Small intestine (tissue), 7 donors: ENCODE results near the gene ANKRD31. TPM values are rescaled to one million over a fixed set of nuclear protein-coding genes. Genes with fewer than 3 reads are reported as not detected.

ENCODE experiments used
- DNase-seq, 2 donors: peaks; one replicate each; pipeline versions ENCODE4 v3.0.0 to v3.0.0-alpha.2; 2013
- FAIRE-seq: peaks from 2 replicates; lab custom pipeline; 2012; peaks lifted over from hg19 to GRCh38; lab: Jason Lieb, UNC
- H3K27ac ChIP-seq, 3 donors: one replicate each; pipeline ENCODE4 v1.5.1; 2013; ENCODE audit warnings: low read length in 2 of 3, mild to moderate bottlenecking in 2 of 3, control low read depth in 1 of 3, inconsistent platforms in 1 of 3, low read depth in 1 of 3, moderate library complexity in 1 of 3
- H3K27me3 ChIP-seq, 3 donors: one replicate each; pipeline ENCODE4 v1.6.1; 2013; ENCODE audit warnings: low read length in 3 of 3, inconsistent platforms in 1 of 3; ENCODE audit not compliant: control insufficient read depth in 3 of 3, insufficient read depth in 3 of 3
- H3K36me3 ChIP-seq, 3 donors: one replicate each; pipeline ENCODE4 v1.6.1; 2013; ENCODE audit warnings: low read length in 3 of 3, inconsistent platforms in 1 of 3, low read depth in 1 of 3, mild to moderate bottlenecking in 1 of 3, moderate library complexity in 1 of 3; ENCODE audit not compliant: control insufficient read depth in 3 of 3, insufficient read depth in 2 of 3
- H3K4me1 ChIP-seq, 3 donors: one replicate each; pipeline ENCODE4 v1.6.1; 2013; ENCODE audit warnings: low read length in 2 of 3, inconsistent platforms in 1 of 3, low read depth in 1 of 3, mild to moderate bottlenecking in 1 of 3, moderate library complexity in 1 of 3; ENCODE audit not compliant: control insufficient read depth in 3 of 3, insufficient read depth in 2 of 3
- H3K4me3 ChIP-seq, 3 donors: one replicate each; pipeline ENCODE4 v1.5.1; 2013; ENCODE audit warnings: low read length in 3 of 3, control low read depth in 1 of 3, inconsistent platforms in 1 of 3, low read depth in 1 of 3, mild to moderate bottlenecking in 1 of 3, moderate library complexity in 1 of 3
- H3K9me3 ChIP-seq, 2 donors: one replicate each; pipeline ENCODE4 v1.6.1; 2013; ENCODE audit warnings: low read depth in 1 of 2, low read length in 1 of 2; ENCODE audit not compliant: control insufficient read depth in 2 of 2, insufficient read depth in 1 of 2
- WGBS, 3 donors: extraction: QIAGEN DNeasy Blood & Tissue Kit; methylation state at CpG; one replicate each; pipeline ENCODE4 v1.1.7; 2013; 5-methylcytosine and 5-hydroxymethylcytosine counted together
- polyA plus RNA-seq, 4 donors: library from polyadenylated mRNA; stranded (reverse) in 3 of 4; unstranded in 1 of 4; fragments of 200-250 nt in 3 of 4; fragments of 120-200 nt in 1 of 4; gene quantifications; one replicate each; pipeline versions ENCODE4 v1.2.1 to v1.2.3, GENCODE V29; 2013
- donor health status: healthy with polysubstance abuse.
- donor health status: control.
- donor health status: control.
- donor health status: Bipolar disorder and iron deficiency.
- donor health status: healthy.

Gene ANKRD31
- polyA plus RNA-seq, 4 donors = 0.06 to 0.27 (median 0.22) TPM; not detected in 1

DNA sequence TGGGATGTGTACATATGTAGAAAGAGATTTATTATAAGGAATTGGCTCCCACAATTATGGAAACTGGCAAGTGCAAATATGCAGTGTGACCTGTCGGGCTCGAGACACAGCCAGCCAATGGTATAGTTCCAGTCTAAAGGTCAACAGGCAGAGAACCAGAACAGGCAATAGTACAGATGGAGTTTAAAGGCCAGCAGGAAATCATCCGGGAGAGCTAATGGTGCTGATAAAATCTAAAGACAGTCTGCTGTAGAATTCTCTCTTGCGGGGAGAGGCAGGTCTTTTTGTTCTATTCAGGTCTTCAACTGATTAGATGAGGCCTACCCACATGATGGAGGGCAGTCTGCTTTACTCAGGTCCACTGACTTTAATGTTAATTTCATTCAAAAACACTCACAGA, 21.8 kb downstream of the ANKRD31 start:
- H3K4me3 ChIP-seq = no peak overlapping the region
- WGBS, 3 donors = 20 to 52% (median 47%) methylated on average over 4 of the region's 4 CpGs
- peak overlapping the region in 2 of 3 donors; percentile 41 to 73 for H3K27ac ChIP-seq
- H3K9me3 ChIP-seq = no peaks in the 10 kb centered on the region
- peaks cover 0 to 8% (median 3%) of the 10 kb centered on the region in 3 donors for H3K4me1 ChIP-seq
- peak; percentile 77 to 95 for DNase-seq
- H3K36me3 ChIP-seq = no peaks in the 10 kb centered on the region
- H3K27me3 ChIP-seq = no peaks in the 10 kb centered on the region
- no peak for FAIRE-seq

- no peaks in the 10 kb centered on the region for H3K9me3 ChIP-seq
- no peak overlapping the region for H3K4me3 ChIP-seq
- H3K27me3 ChIP-seq = no peaks in the 10 kb centered on the region
- H3K4me1 ChIP-seq = peaks cover 0 to 8% (median 3%) of the 10 kb centered on the region in 3 donors
- FAIRE-seq (no peak), DNase-seq (no peak)
- H3K36me3 ChIP-seq = no peaks in the 10 kb centered on the region
- 68 to 75% (median 71%) methylated on average over 2 of the region's 2 CpGs for WGBS, 3 donors
- H3K27ac ChIP-seq = peak overlapping the region in 2 of 3 donors; percentile 41 to 73
Measured at GRCh38 chr5:75214409-75214808, 22.3 kb downstream of the ANKRD31 start.

DNA sequence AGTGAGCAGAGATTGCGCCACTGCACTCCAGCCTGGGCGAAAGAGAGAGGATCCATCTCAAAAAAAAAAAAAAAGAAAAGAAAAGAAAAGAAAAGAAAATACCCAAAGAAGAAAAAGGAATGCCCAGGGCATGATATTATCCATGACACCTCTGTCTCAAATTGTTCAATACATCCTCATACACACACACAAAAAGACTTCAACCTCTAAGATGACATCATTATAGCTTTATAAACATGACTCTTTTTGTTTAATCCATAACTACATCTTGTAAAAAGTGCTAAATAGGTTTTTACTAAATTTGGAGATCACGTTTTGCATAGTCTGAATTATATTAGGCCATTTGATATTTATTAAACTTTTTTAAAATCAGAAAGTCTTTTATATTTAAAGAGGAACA, 33.1 kb downstream of the ANKRD31 start:
- no peaks in the 10 kb centered on the region for H3K36me3 ChIP-seq
- no peaks in the 10 kb centered on the region for H3K27me3 ChIP-seq
- DNase-seq (no peak), FAIRE-seq (no peak)
- H3K4me1 ChIP-seq = peaks cover 2 to 14% (median 4%) of the 10 kb centered on the region in 3 donors
- H3K9me3 ChIP-seq = no peaks in the 10 kb centered on the region
- H3K27ac ChIP-seq = no peak overlapping the region
- 73 to 95% (median 94%) methylated on average over 3 of the region's 3 CpGs for WGBS, 3 donors
- no peak overlapping the region for H3K4me3 ChIP-seq

GRCh38 chr5:75202935-75203334, 33.7 kb downstream of the ANKRD31 start:
- Histone ChIP-seq H3K9me3 (no peaks in the 10 kb centered on the region), H3K36me3 (no peaks in the 10 kb centered on the region), H3K27ac (no peak overlapping the region), H3K4me1 (peaks cover 3 to 15% (median 4%) of the 10 kb centered on the region in 3 donors), H3K27me3 (no peaks in the 10 kb centered on the region), H3K4me3 (no peak overlapping the region)
- DNase-seq = peak; percentile 7 to 66
- FAIRE-seq = no peak
- 10 to 53% (median 27%) methylated on average over 1 of the region's 1 CpG for WGBS, 3 donors

DNA sequence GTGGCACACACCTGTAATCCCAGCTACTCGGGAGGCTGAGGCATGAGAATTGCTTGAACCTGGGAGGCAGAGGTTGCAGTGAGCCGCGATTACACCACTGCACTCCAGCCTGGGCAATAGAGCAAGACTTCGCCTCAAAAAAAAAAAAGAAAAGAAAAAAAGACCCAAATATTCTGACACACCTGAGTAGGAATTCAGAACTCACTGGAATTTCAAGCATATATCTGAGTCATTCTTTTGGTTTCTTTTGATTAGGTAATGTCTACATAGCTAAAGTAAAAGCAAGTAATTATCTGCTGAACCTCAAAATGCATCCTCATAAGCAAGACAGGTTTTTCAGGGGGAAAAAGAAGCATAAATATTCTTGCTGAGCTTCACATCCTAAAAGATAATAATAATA, 35.9 kb downstream of the ANKRD31 start:
- Histone ChIP-seq H3K4me3 (no peak overlapping the region), H3K27me3 (no peaks in the 10 kb centered on the region), H3K4me1 (peaks cover 3 to 15% (median 4%) of the 10 kb centered on the region in 3 donors), H3K27ac (no peak overlapping the region), H3K9me3 (no peaks in the 10 kb centered on the region), H3K36me3 (no peaks in the 10 kb centered on the region)
- WGBS, 3 donors = 94 to 98% (median 95%) methylated on average over 4 of the region's 4 CpGs
- no peak for FAIRE-seq
- no peak for DNase-seq

DNA sequence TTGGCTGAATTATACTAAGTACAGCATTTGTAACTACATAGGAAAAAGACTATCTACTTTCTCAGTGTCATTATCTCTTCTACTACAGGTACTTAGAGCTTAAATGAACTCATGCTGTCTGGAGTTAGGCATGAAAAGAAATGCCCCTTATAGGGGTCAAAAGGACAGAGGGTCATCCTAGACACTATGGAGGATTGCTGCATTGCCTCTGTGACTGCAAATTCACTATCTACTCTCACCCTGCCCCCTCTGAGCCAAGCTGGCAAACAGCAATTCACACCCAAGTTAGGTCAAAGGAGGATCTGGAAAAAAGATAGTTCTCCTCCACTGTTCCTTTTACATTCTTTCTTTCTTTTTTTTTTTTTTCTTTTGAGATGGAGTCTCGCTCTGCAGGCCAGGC, 36.7 kb downstream of the ANKRD31 start:
- no peak overlapping the region for H3K4me3 ChIP-seq
- peaks cover 3 to 15% (median 4%) of the 10 kb centered on the region in 3 donors for H3K4me1 ChIP-seq
- no peaks in the 10 kb centered on the region for H3K27me3 ChIP-seq
- no peak overlapping the region for H3K27ac ChIP-seq
- H3K9me3 ChIP-seq = no peaks in the 10 kb centered on the region
- H3K36me3 ChIP-seq = no peaks in the 10 kb centered on the region
- DNase-seq = peak; percentile 25 to 42
- WGBS, 3 donors = 83 to 100% (median 84%) methylated on average over 1 of the region's 1 CpG
- FAIRE-seq = no peak

- Histone ChIP-seq H3K27ac (peak overlapping the region in 1 of 3 donors; percentile 41), H3K36me3 (no peaks in the 10 kb centered on the region), H3K9me3 (no peaks in the 10 kb centered on the region), H3K27me3 (no peaks in the 10 kb centered on the region), H3K4me1 (peaks cover 3 to 15% (median 4%) of the 10 kb centered on the region in 3 donors), H3K4me3 (no peak overlapping the region)
- no peak for FAIRE-seq
- DNase-seq = peak; percentile 31 to 79
- WGBS, 3 donors = 8 to 72% (median 36%) methylated on average over 2 of the region's 2 CpGs
Measured at GRCh38 chr5:75199071-75199470, 37.6 kb downstream of the ANKRD31 start.

GRCh38 chr5:75197745-75198144, 38.9 kb downstream of the ANKRD31 start:
- Histone ChIP-seq H3K27ac (no peak overlapping the region), H3K4me1 (peaks cover 3 to 12% (median 4%) of the 10 kb centered on the region in 3 donors), H3K4me3 (no peak overlapping the region), H3K27me3 (no peaks in the 10 kb centered on the region), H3K9me3 (no peaks in the 10 kb centered on the region), H3K36me3 (no peaks in the 10 kb centered on the region)
- DNase-seq (no peak), FAIRE-seq (no peak)
- 91 to 95% (median 94%) methylated on average over 5 of the region's 5 CpGs for WGBS, 3 donors

DNA sequence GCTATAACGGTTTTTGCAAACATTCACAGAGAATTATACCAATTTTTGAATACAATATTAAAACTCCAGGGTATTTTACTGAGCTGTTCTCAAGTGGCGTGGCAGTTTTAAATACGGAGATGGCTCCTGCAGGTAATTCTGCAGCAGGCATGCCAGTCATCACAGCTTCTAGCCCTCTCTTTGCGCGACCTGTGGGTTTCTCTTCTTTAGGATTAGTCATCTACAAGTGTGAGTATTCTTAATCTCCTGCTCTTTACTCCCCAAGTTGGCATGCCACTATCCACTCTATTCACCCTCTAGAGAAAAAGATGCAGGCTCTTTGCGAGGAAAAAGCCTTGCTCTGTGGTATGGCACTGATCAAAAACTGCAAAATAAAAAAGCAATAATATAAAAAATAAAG, 43.9 kb downstream of the ANKRD31 start:
- Histone ChIP-seq H3K9me3 (no peaks in the 10 kb centered on the region), H3K4me1 (no peaks in the 10 kb centered on the region), H3K4me3 (no peak overlapping the region), H3K27ac (no peak overlapping the region), H3K36me3 (no peaks in the 10 kb centered on the region), H3K27me3 (no peaks in the 10 kb centered on the region)
- no peak for DNase-seq
- no peak for FAIRE-seq
- WGBS, 3 donors = 83 to 90% (median 85%) methylated on average over 6 of the region's 6 CpGs
